ENCODE results near the gene DDX54.
"Not testable (repeated sequence)": the region's sequence is repeated elsewhere in the genome, so short reads cannot be mapped to it uniquely, and the experiment has no call there.

Gene DDX54

GRCh38 chr12:113158439-113159203, 26.7 kb downstream of the DDX54 start:
- DNase-seq, result no peak

- DNase-seq, result no peak
Observed at GRCh38 chr12:113157218-113157859, 27.9 kb downstream of the DDX54 start.

- DNase-seq, result no peak
Observed at GRCh38 chr12:113155646-113156045, 29.6 kb downstream of the DDX54 start.

GRCh38 chr12:113155060-113155459, 30.2 kb downstream of the DDX54 start:
- no peak for DNase-seq

GRCh38 chr12:113154351-113154973, 30.8 kb downstream of the DDX54 start:
- no peak for DNase-seq

- peak; percentile 54 for DNase-seq
Observed at GRCh38 chr12:113152835-113153814, 32.2 kb downstream of the DDX54 start.

- no peak for DNase-seq
Observed at GRCh38 chr12:113152196-113152834, 33.0 kb downstream of the DDX54 start.

GRCh38 chr12:113151655-113152054, 33.6 kb downstream of the DDX54 start:
- no peak for DNase-seq

GRCh38 chr12:113149361-113150150, 35.7 kb downstream of the DDX54 start, which contains the start of gene CFAP73:
CFAP73 (plus strand) TSS chr12:113149724; CDS start chr12:113149858, 134 bp downstream.
- DNase-seq, result peak; percentile 58

- no peak for DNase-seq
Observed at GRCh38 chr12:113146999-113147398, 38.3 kb downstream of the DDX54 start.

GRCh38 chr12:113145720-113146551, 39.3 kb downstream of the DDX54 start:
- no peak for DNase-seq

- no peak for DNase-seq
Observed at GRCh38 chr12:113144806-113145205, 40.5 kb downstream of the DDX54 start.

- no peak for DNase-seq
Observed at GRCh38 chr12:113143959-113144358, 41.3 kb downstream of the DDX54 start.

- no peak for DNase-seq
Observed at GRCh38 chr12:113142886-113143332, 42.4 kb downstream of the DDX54 start.

GRCh38 chr12:113142173-113142885, 42.9 kb downstream of the DDX54 start:
- DNase-seq, result no peak

GRCh38 chr12:113141716-113142115, 43.6 kb downstream of the DDX54 start:
- DNase-seq, result not testable (repeated sequence)

- no peak for DNase-seq
Observed at GRCh38 chr12:113140706-113141105, 44.6 kb downstream of the DDX54 start.

GRCh38 chr12:113138826-113139225, 46.5 kb downstream of the DDX54 start:
- no peak for DNase-seq

Measured in NCI-H1436 (cell line).